GM13976 (cell line): ENCODE measurements around the gene PAIP2B.

Experiments
- DNase-seq: peaks from one replicate; pipeline ENCODE4 v3.0.0; 2012; ENCODE audit warnings: low spot score
- in situ Hi-C: fragments of 300-500 bp; cut with MboI; formaldehyde crosslinking; loops from one replicate; pipeline ENCODE4 v1.12.0; 2022; ENCODE audit warnings: low sequenced_read_pairs, mixed read lengths, inconsistent platforms; ENCODE audit not compliant: unreplicated experiment
- TF ChIP-seq, protein P1 (sequence below): IDR thresholded peaks from 2 replicates; pipeline ENCODE4 v1.5.1; 2012; ENCODE audit warnings: borderline replicate concordance, mild to moderate bottlenecking; ENCODE audit not compliant: insufficient read depth; ENCODE audit errors: extremely low read depth, missing control alignments, control extremely low read depth

Gene PAIP2B

DNA sequence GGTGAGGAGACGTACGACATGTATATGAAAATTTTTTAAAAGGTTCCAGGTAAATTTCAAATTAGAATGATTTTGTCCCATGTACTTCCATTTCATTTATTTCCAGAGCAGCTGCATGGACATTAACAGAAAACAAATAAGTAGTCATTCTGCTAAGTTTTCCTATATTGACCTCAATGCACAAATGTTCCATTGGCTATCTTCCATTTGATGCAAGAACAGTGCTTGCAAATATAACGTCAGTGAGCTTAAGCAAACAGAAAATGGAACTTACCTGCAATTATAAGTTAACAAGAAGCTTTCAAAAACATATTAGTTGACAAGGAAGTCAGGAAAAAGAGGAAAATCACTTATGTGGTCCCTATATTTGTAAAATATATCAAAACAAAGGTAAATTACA is 16.6 kb downstream of the PAIP2B start:
- in situ Hi-C loops = no loop called here
- no peak for DNase-seq
- TF ChIP-seq, protein P1, sequence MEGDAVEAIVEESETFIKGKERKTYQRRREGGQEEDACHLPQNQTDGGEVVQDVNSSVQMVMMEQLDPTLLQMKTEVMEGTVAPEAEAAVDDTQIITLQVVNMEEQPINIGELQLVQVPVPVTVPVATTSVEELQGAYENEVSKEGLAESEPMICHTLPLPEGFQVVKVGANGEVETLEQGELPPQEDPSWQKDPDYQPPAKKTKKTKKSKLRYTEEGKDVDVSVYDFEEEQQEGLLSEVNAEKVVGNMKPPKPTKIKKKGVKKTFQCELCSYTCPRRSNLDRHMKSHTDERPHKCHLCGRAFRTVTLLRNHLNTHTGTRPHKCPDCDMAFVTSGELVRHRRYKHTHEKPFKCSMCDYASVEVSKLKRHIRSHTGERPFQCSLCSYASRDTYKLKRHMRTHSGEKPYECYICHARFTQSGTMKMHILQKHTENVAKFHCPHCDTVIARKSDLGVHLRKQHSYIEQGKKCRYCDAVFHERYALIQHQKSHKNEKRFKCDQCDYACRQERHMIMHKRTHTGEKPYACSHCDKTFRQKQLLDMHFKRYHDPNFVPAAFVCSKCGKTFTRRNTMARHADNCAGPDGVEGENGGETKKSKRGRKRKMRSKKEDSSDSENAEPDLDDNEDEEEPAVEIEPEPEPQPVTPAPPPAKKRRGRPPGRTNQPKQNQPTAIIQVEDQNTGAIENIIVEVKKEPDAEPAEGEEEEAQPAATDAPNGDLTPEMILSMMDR = no peak

DNA sequence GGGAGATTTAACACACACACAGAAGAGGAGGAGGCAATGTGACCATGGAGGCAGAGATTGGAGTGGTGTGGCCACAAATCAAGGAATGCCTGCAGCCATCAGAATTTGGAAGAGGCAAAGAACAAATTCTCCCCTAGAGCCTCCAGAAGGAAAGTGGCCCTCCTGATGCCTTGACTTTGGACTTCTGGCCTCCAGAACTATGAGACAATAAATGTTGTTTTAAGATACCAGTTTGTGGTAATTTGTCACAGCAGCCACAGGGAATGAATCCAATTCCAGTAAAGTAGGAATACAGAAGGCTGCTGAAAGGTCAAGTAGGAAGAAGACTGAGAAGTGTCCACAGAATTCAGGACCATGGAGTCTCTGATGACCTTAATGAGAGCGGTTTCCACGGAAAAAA is 18.1 kb downstream of the PAIP2B start:
- no peak for DNase-seq
- TF ChIP-seq, protein P1 = no peak
- in situ Hi-C loops = no loop called here

DNA sequence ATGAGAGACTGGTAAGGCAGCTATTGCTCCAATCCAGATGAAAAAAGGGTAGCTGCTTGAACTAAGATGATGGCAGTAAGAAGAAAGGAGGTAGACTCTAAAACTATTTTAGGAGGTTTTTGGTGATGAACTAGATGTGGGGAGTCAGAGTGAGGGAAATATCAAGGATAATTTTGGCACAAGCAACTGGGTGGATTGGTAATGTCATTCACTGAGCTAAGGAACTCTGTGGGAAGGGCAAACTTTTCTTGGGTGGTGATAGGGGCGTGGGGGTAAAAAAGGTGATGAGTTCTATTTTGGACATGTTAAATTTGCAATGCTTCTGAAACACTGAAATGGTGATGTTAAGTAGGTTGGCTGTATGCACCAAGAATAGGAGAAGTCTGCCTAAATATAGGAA is 19.3 kb downstream of the PAIP2B start:
- DNase-seq = no peak

DNA sequence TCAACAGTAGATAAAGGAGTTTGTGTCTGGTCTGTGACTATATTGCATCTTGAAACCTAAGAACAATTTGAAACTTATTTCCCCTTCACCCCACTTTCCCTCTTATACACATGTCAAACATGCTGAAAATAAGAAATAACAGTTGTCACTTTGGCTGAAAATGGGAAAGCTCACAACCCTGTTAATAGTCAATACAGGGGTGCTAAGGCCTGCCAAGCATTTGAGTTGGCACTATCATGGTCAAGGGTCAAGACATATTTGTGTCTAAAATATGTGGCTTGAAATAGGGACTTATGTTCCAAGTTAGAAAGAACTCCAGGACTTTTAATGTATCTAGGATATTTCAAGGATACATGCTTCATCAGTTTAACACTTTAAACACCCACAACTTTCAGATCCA is 20.6 kb downstream of the PAIP2B start:
- no peak for DNase-seq
- in situ Hi-C loops = no loop called here
- TF ChIP-seq, protein P1 = no peak

More for the DNA sequence above, 19.3 kb downstream of the PAIP2B start:
- TF ChIP-seq, protein P1 = no peak
- in situ Hi-C loops = no loop called here

DNA sequence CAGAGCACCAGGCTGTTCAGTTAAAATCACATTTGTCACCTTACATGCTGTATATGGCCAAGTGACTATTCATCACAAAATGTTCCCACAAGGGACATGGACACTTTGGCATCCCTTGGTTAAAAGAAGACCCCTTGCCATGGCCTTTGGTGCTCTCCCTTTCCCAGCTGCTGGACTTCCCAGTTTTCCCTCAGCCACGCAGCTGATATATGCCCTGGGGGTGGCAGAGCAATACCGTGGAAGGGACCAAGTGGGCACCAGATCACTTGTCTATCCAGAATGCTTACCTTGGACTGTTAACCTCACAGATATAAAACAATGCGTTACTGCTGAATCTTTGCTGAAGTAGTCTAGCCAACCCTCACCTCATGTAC is 35.3 kb downstream of the PAIP2B start:
- in situ Hi-C loops = no loop called here
- DNase-seq = no peak
- TF ChIP-seq, protein P1 = no peak

DNA sequence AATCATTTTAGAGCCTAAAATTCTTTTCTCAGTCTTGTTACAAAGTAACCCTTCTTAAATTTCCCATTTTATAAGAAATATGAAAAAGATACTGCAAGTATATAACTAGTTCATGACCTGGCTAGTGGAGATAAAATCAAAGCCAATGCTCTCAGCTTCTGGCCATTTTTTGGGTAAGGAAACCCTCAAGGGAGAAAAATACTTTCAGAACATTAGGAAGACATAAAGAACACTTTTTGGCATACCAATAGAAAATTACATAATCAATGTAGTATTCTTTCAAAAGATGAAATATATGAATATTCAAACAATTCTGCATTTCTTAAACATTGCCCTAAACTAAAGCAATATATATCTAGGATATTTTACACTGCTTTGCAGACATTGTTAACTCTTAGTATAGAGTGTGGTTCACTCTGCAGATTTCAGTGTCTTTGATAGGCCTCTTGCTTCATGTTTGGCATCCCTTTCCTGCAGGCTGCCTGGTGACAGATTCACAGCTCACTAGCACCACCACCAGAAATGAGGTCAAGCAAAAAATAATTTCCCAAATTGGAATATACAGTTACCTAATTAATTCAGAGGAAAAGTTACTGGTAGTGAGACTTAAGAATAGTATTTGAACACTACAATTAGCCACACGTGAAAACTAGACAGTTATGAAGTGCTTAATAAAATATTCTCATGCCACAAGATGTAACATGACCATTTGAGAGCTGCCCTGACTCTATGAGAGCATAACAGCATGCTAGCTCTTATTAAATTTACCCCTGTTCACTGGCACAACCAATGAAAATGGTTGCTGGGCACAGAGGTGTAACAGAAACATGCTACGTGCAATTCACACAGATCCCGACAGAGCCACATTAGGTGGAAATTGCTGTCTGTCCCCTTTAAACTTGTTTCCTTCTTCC is 36.0 kb downstream of the PAIP2B start:
- in situ Hi-C loops = no loop called here
- TF ChIP-seq, protein P1 = no peak
- DNase-seq = no peak
